Mucosa of rectum (tissue), 2 donors: ENCODE measurements around the gene SKP1.
"Not testable (repeated sequence)": the region's sequence is repeated elsewhere in the genome, so short reads cannot be mapped to it uniquely, and the experiment has no call there.

Experiments used
- H3K27ac ChIP-seq, 2 donors: one replicate each; pipeline ENCODE4 v1.7.0; 2013; ENCODE audit warnings: inconsistent platforms in 2 of 2, low read depth in 2 of 2, low read length in 2 of 2
- H3K27me3 ChIP-seq, 2 donors: one replicate each; pipeline ENCODE4 v1.7.0; 2013; ENCODE audit warnings: low read length in 2 of 2; ENCODE audit not compliant: control insufficient read depth in 2 of 2, insufficient read depth in 2 of 2
- H3K36me3 ChIP-seq, 2 donors: one replicate each; pipeline ENCODE4 v1.7.0; 2013; ENCODE audit warnings: low read length in 2 of 2; ENCODE audit not compliant: control insufficient read depth in 2 of 2, insufficient read depth in 2 of 2
- H3K4me1 ChIP-seq, 2 donors: one replicate each; pipeline ENCODE4 v1.7.0; 2013; ENCODE audit warnings: low read length in 2 of 2, mild to moderate bottlenecking in 1 of 2; ENCODE audit not compliant: control insufficient read depth in 2 of 2, insufficient read depth in 2 of 2
- H3K4me3 ChIP-seq, 2 donors: one replicate each; pipeline ENCODE4 v1.7.0; 2013; ENCODE audit warnings: low read length in 2 of 2
- H3K9ac ChIP-seq, 2 donors: one replicate each; pipeline ENCODE4 v1.7.0; 2013; ENCODE audit warnings: low read length in 2 of 2, low read depth in 1 of 2, mild to moderate bottlenecking in 1 of 2
- H3K9me3 ChIP-seq, 2 donors: one replicate each; pipeline ENCODE4 v1.7.0; 2013; ENCODE audit warnings: low read length in 2 of 2; ENCODE audit not compliant: control insufficient read depth in 2 of 2
- donor health status: healthy.
- donor health status: Normal muscosa, but diverticular disease.

SKP1 gene

DNA sequence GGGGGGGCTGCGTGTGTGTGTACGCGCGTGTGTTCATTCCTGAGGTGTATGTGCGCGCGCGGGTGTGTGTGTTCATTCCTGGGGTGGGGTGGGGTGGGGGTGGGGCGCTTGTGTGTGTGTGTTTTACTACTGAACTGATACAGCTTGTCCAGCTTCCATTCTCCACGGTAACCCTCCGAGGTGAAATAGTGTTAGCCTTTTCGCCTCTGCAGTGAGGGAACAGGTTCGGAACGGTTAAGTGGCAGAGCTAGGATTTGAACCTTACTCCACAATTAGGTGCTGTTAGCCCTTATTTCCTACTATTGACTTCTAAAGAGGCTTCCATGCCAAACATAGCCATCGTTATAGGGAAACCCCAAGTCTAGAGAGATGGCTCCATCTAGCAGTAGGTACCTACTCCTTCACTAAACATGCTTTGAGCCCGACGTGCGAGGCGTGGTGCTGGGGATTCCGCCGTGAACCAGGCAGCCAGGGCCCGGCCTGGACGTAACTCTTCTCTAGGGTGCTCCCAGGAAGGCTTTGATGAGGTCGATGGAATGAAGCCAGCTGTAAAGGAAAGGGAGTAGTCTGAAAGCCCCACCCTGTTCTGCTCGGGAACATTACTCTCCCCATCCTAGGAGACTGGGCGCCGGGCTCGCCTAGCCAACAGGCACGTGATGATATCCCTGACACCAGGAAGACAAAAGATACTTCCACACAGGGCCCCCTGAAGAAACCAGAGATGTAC, 782 bp upstream of the SKP1 start:
- peak overlapping the region; percentile 94 to 95 for H3K4me3 ChIP-seq
- H3K9ac ChIP-seq: peak overlapping the region; percentile 93 to 99
- H3K4me1 ChIP-seq: peaks cover 25 to 29% of the 10 kb centered on the region in 2 donors
- H3K9me3 ChIP-seq: no peaks in the 10 kb centered on the region
- peak overlapping the region; percentile 98 to 99 for H3K27ac ChIP-seq
- H3K36me3 ChIP-seq: peaks cover 2 to 5% of the 10 kb centered on the region in 2 donors
- H3K27me3 ChIP-seq: no peaks in the 10 kb centered on the region

DNA sequence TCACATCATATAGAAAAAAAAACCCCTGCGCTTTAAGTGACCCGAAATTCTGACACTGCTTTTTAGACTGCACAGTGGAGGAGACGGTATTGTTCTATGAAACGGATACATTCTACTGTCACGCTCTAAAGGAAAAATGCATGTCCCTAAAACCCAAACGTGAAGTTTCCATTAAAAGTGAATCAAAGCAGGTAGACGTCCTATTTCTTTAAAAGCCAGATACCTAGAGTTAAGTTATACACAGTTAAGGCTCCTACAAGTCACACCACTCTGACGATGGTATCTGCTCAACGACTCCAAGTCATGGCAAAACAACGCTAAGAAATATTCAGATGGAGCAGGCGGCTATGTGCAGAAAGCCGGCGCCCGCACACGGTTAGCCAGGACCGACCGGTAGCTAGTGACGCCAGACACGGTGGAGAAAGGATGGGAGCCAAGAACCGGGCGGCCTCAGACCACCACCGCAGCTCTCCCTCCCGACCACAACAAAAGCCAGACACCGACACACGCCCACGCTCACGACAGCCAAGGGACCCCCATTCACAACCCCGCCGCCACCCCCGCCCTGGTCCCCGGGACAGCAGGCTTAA, 734 bp downstream of the SKP1 start:
- H3K27me3 ChIP-seq: no peaks in the 10 kb centered on the region
- H3K36me3 ChIP-seq: peaks cover 8 to 10% of the 10 kb centered on the region in 2 donors
- H3K4me3 ChIP-seq: peak overlapping the region; percentile 94 to 95
- H3K4me1 ChIP-seq: peaks cover 28 to 37% of the 10 kb centered on the region in 2 donors
- H3K9me3 ChIP-seq: no peaks in the 10 kb centered on the region
- H3K9ac ChIP-seq: peak overlapping the region; percentile 93 to 99
- H3K27ac ChIP-seq: peak overlapping the region; percentile 98 to 99

DNA sequence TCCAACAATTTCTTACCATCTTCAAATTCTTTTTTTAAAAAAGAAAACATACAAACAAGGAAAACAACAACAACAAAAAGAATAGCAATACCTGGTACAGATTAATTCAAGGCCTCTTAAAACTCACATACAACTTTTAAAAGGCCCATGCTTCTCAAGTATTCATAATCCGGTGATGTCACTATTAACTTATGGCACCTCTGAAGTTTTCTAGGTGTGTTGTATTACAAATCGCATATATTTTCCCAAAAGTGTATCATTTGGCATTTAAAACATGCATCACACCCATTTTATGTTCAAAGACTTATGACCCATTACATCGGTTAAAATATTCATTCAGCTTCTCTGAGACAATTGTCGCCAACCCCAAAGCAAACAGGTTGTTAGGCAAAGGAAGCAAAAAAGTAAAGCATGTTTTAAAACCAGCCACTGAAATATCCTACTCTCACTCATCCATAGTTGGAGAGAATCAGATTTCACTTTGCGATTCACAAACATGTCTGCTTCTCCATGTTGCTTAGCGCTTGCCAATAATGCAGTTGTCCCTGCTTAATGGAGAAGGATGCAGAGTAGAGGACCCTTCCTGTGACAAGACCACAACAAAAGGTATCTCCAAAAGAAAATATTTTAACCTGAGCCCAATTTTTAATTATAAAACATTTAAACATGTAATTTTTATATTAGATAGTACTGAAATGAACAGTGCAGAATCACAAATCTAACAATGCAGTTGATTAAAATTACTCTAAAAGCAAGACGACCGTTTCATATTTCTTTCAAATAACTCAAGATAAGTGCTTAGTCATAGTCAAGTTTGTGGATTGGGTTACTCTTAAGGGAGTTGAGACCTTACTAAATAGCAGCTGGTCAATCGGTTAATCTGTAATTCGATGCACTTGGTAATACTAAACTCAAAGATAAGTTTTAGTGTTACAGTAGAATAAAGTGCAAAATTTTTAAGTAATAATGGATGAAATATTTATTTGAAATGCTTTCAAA, 1.6 kb downstream of the SKP1 start:
- Histone ChIP-seq H3K36me3 (peaks cover 16 to 19% of the 10 kb centered on the region in 2 donors), H3K4me3 (peak overlapping the region; percentile 94 to 95), H3K27me3 (no peaks in the 10 kb centered on the region), H3K9ac (peak overlapping the region; percentile 93 to 99), H3K4me1 (peaks cover 28 to 37% of the 10 kb centered on the region in 2 donors), H3K9me3 (no peaks in the 10 kb centered on the region), H3K27ac (peak overlapping the region in 1 of 2 donors; percentile 99)

GRCh38 chr5:134171972-134172371, 4.8 kb downstream of the SKP1 start:
- Histone ChIP-seq H3K9ac (peak overlapping the region in 1 of 2 donors; percentile 38), H3K36me3 (peaks cover 35 to 36% of the 10 kb centered on the region in 2 donors), H3K4me3 (no peak overlapping the region), H3K9me3 (no peaks in the 10 kb centered on the region), H3K4me1 (peaks cover 19 to 25% of the 10 kb centered on the region in 2 donors), H3K27me3 (no peaks in the 10 kb centered on the region), H3K27ac (peak overlapping the region; percentile 45 to 75)

GRCh38 chr5:134162592-134162991, 14.2 kb downstream of the SKP1 start:
- Histone ChIP-seq H3K4me3 (no peak overlapping the region), H3K36me3 (peaks cover 39 to 63% of the 10 kb centered on the region in 2 donors), H3K9ac (no peak overlapping the region), H3K27ac (no peak overlapping the region), H3K9me3 (no peaks in the 10 kb centered on the region), H3K4me1 (no peaks in the 10 kb centered on the region), H3K27me3 (no peaks in the 10 kb centered on the region)

DNA sequence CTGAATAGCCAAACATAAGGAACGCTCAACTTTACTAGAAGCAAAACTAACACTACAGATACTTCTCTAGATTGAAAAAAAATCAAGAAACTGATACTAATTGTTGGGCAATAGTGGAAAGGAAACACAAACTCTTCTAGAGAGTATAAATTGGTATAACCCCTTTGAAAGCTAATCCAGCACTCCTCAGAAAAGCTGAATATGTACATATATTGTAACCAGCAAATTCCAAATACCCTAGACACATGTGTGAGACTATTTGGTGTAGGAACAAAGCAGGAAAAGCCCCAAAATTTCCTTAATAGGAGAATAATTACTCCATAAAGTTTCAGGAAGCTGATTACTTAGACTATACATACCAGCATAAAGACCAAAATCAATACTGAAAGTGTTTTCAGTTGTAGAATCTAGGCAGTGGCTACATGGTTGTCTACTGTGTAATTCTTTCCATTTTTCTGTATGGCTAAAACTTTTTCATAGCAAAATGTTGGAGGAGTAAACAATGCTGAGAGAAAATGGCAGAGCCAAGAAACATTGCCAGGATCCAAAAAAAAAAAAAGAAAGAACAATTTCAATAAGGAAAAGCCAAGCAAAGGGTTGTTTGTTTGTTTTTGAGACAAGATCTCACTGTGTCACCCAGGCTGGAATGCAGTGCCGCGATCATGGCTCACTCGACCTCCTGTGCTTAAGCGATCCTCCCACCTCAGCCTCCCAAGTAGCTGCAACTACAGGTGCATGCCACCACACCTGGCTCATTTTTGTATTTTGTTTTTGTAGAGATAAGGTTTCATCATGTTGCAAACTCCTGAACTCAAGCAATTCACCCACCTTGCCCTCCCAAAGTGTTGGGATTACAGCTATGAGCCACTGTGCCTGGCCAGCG, 15.0 kb downstream of the SKP1 start:
- no peak overlapping the region for H3K27ac ChIP-seq
- no peak overlapping the region for H3K4me3 ChIP-seq
- peaks cover 38 to 62% of the 10 kb centered on the region in 2 donors for H3K36me3 ChIP-seq
- H3K9me3 ChIP-seq: no peaks in the 10 kb centered on the region
- no peak overlapping the region for H3K9ac ChIP-seq
- H3K4me1 ChIP-seq: no peaks in the 10 kb centered on the region
- no peaks in the 10 kb centered on the region for H3K27me3 ChIP-seq

DNA sequence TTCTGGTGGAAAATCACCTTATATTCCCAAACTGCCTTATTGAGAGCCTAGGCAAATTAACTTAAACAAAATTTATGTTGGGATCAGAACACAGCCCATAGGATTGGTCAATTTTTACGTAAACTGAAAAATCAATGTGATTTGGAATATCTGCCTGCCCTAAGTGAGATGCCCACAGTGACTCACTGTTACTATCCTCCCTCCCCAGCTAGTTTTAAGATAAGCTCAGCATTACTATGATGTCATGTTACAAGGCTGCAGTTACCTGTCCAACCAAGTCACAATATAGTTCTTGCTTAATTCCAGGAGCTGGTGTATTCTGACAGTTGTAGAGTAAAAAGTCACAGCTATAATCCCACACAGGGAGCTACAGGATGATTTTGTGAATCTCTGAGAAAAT, 23.1 kb downstream of the SKP1 start:
- H3K27me3 ChIP-seq: no peaks in the 10 kb centered on the region
- no peak overlapping the region for H3K27ac ChIP-seq
- no peak overlapping the region for H3K4me3 ChIP-seq
- peaks cover 72 to 78% of the 10 kb centered on the region in 2 donors for H3K36me3 ChIP-seq
- no peaks in the 10 kb centered on the region for H3K9me3 ChIP-seq
- no peak overlapping the region for H3K9ac ChIP-seq
- H3K4me1 ChIP-seq: no peaks in the 10 kb centered on the region

GRCh38 chr5:134153241-134153640, 23.5 kb downstream of the SKP1 start:
- no peak overlapping the region for H3K9ac ChIP-seq
- no peaks in the 10 kb centered on the region for H3K9me3 ChIP-seq
- H3K4me1 ChIP-seq: no peaks in the 10 kb centered on the region
- H3K4me3 ChIP-seq: no peak overlapping the region
- H3K27ac ChIP-seq: no peak overlapping the region
- no peaks in the 10 kb centered on the region for H3K27me3 ChIP-seq
- H3K36me3 ChIP-seq: peaks cover 70 to 74% of the 10 kb centered on the region in 2 donors

GRCh38 chr5:134152173-134152832, 24.4 kb downstream of the SKP1 start:
- H3K27me3 ChIP-seq, H3K9ac ChIP-seq, H3K4me3 ChIP-seq, H3K27ac ChIP-seq, H3K4me1 ChIP-seq, H3K9me3 ChIP-seq: not testable (repeated sequence)
- peaks cover 62 to 64% of the 10 kb centered on the region in 2 donors for H3K36me3 ChIP-seq
